ENCODE data around the gene SPDYE17.
"Not testable (repeated sequence)": the region's sequence is repeated elsewhere in the genome, so short reads cannot be mapped to it uniquely, and the experiment has no call there.

GRCh38 chr7:77077060-77077459, 44.9 kb upstream of the SPDYE17 start:
- TF ChIP-seq NR2F2 (IDR thresholded peaks at IDR 0.05); CTCF (IDR thresholded peaks at IDR 0.05; ENCODE audit: low read depth, low read length, missing input control); TAF1 (conservative IDR thresholded peaks at IDR 0.05); FOXA1 (IDR thresholded peaks at IDR 0.05); JUND (IDR thresholded peaks at IDR 0.05); SP1 (IDR thresholded peaks at IDR 0.05); RAD21 (IDR thresholded peaks at IDR 0.05); YY1 (IDR thresholded peaks at IDR 0.05); REST (IDR thresholded peaks at IDR 0.05): not testable (repeated sequence)
- TF ChIP-seq, protein P1, sequence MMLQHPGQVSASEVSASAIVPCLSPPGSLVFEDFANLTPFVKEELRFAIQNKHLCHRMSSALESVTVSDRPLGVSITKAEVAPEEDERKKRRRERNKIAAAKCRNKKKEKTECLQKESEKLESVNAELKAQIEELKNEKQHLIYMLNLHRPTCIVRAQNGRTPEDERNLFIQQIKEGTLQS (IDR thresholded peaks at IDR 0.05) = not testable (repeated sequence)
- TF ChIP-seq, protein P2, sequence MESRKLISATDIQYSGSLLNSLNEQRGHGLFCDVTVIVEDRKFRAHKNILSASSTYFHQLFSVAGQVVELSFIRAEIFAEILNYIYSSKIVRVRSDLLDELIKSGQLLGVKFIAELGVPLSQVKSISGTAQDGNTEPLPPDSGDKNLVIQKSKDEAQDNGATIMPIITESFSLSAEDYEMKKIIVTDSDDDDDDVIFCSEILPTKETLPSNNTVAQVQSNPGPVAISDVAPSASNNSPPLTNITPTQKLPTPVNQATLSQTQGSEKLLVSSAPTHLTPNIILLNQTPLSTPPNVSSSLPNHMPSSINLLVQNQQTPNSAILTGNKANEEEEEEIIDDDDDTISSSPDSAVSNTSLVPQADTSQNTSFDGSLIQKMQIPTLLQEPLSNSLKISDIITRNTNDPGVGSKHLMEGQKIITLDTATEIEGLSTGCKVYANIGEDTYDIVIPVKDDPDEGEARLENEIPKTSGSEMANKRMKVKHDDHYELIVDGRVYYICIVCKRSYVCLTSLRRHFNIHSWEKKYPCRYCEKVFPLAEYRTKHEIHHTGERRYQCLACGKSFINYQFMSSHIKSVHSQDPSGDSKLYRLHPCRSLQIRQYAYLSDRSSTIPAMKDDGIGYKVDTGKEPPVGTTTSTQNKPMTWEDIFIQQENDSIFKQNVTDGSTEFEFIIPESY (IDR thresholded peaks at IDR 0.05) = not testable (repeated sequence)
- TF ChIP-seq, protein P3, sequence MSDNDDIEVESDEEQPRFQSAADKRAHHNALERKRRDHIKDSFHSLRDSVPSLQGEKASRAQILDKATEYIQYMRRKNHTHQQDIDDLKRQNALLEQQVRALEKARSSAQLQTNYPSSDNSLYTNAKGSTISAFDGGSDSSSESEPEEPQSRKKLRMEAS (IDR thresholded peaks at IDR 0.05) = not testable (repeated sequence)
- TF ChIP-seq HNF4A (conservative IDR thresholded peaks at IDR 0.05) = peak; percentile 85 to 90

Measured in liver (tissue), 3 donors.